OCI-LY1 (cell line): ENCODE measurements around the gene RASGRF2.

Experiments used
- EZH2 ChIP-seq: fragments of 200-600 bp; sonication (generic), shearing (Covaris generic); IDR thresholded peaks from 2 replicates; pipeline ENCODE4 v1.8.0; 2017; ENCODE audit warnings: borderline replicate concordance, mixed run types, mild to moderate bottlenecking, antibody characterized with exemption, low read length, moderate library complexity, mixed read lengths
- TF ChIP-seq, protein P1 (sequence below): fragments of 200-600 bp; sonication (generic), shearing (Covaris generic); IDR thresholded peaks from 2 replicates; pipeline ENCODE4 v1.5.1; 2017; ENCODE audit warnings: mild to moderate bottlenecking, antibody characterized with exemption, low read length, moderate library complexity, mixed read lengths

DNA sequence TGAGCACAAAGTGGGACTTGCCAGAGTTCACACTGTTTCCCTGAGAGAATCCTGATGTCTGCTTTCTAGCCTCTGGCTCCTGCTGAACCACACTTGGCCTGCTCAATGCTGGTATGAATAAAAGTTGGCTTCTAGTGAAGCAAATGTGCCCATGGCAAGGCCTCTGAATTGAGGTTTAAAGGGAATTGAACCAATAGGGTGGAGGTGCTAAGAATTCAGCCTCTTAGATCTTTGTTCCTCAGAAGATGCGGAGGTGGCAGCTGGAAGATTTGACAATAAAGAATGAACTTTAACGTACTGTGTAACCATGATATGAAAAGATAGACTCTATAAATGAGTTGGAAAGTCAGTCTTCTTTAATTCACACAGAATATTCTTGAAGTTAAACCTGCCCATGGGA lies 57.2 kb downstream of the RASGRF2 start:
- TF ChIP-seq, protein P1, sequence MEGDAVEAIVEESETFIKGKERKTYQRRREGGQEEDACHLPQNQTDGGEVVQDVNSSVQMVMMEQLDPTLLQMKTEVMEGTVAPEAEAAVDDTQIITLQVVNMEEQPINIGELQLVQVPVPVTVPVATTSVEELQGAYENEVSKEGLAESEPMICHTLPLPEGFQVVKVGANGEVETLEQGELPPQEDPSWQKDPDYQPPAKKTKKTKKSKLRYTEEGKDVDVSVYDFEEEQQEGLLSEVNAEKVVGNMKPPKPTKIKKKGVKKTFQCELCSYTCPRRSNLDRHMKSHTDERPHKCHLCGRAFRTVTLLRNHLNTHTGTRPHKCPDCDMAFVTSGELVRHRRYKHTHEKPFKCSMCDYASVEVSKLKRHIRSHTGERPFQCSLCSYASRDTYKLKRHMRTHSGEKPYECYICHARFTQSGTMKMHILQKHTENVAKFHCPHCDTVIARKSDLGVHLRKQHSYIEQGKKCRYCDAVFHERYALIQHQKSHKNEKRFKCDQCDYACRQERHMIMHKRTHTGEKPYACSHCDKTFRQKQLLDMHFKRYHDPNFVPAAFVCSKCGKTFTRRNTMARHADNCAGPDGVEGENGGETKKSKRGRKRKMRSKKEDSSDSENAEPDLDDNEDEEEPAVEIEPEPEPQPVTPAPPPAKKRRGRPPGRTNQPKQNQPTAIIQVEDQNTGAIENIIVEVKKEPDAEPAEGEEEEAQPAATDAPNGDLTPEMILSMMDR, result no peak
- no peak for TF ChIP-seq EZH2
